ENCODE data around the gene WDR91.
"Not testable (repeated sequence)": the region's sequence is repeated elsewhere in the genome, so short reads cannot be mapped to it uniquely, and the experiment has no call there.

DNA sequence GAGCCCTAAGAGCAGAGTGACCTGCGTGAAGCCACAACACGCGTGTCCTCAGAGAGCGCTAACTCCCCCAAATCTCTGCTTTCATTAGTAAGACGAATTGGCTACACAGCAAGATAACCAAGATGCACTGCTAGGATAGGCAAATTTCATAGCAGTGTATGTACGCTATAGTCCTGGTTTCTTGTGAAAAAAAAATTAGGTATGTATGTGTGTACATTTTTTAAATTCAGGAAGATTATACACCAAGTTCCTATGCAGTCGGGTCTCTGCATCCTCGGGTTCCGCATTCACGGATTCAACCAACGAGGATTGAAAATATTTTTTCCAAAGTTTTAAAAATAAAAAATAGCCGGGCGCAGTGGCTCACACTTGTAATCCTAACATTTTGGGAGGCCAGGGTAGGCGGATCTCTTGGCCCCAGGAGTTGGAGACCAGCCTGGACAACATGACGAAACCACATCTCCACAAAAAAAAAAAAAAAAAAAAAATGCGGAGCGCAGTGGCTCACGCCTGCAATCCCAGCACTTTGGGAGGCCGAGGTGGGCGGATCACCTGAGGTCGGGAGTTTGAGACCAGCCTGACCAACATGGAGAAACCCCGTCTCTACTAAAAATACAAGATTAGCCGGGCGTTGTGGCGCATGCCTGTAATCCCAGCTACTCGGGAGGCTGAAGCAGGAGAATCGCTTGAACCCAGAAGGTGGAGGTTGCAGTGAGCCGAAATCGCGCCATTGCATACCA lies 790 bp upstream of the WDR91 start:
- TF ChIP-seq, protein P1, sequence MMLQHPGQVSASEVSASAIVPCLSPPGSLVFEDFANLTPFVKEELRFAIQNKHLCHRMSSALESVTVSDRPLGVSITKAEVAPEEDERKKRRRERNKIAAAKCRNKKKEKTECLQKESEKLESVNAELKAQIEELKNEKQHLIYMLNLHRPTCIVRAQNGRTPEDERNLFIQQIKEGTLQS (IDR thresholded peaks at IDR 0.05), result peak; percentile 44
- TF ChIP-seq, protein P2, sequence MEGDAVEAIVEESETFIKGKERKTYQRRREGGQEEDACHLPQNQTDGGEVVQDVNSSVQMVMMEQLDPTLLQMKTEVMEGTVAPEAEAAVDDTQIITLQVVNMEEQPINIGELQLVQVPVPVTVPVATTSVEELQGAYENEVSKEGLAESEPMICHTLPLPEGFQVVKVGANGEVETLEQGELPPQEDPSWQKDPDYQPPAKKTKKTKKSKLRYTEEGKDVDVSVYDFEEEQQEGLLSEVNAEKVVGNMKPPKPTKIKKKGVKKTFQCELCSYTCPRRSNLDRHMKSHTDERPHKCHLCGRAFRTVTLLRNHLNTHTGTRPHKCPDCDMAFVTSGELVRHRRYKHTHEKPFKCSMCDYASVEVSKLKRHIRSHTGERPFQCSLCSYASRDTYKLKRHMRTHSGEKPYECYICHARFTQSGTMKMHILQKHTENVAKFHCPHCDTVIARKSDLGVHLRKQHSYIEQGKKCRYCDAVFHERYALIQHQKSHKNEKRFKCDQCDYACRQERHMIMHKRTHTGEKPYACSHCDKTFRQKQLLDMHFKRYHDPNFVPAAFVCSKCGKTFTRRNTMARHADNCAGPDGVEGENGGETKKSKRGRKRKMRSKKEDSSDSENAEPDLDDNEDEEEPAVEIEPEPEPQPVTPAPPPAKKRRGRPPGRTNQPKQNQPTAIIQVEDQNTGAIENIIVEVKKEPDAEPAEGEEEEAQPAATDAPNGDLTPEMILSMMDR (IDR thresholded peaks at IDR 0.05; ENCODE audit: low read depth, low read length, missing input control), result not testable (repeated sequence)

Measured in liver (tissue), 3 donors.